ENCODE data around the gene M1AP. TPM values are rescaled to one million over a fixed set of nuclear protein-coding genes. Genes with fewer than 3 reads are reported as not detected.

M1AP gene
- total and polyA plus RNA-seq, 4 donors, result 0.77 to 1.2 (median 0.88) TPM

- H3K9me3 ChIP-seq (ENCODE audit: control insufficient read depth in 4 of 4, insufficient read depth in 3 of 4, low read length in 3 of 4), result no peaks in the 10 kb centered on the region
- no peak overlapping the region for H3K4me3 ChIP-seq
- WGBS, 2 donors, result 25 to 40% methylated on average over 7 of the region's 7 CpGs
- H3K4me1 ChIP-seq (ENCODE audit: control insufficient read depth in 5 of 5, insufficient read depth in 5 of 5, low read length in 5 of 5), result no peaks in the 10 kb centered on the region
- no peak overlapping the region for H3K27ac ChIP-seq (ENCODE audit: low read depth in 1 of 2, low read length in 1 of 2)
- ATAC-seq (ENCODE audit: insufficient read depth, low FRiP score), result no peak
- no peaks in the 10 kb centered on the region for H3K36me3 ChIP-seq (ENCODE audit: control insufficient read depth in 4 of 4, insufficient read depth in 4 of 4, low read length in 4 of 4)
- no peak overlapping the region for H3K9ac ChIP-seq (ENCODE audit: insufficient read depth in 1 of 2, low read length in 2 of 2)
- TF ChIP-seq CTCF (IDR thresholded peaks at IDR 0.05; ENCODE audit: control extremely low read depth, extremely low read depth), result no peak
- peaks cover 0 to 5% (median 2%) of the 10 kb centered on the region in 3 donors for H3K27me3 ChIP-seq (ENCODE audit: control insufficient read depth in 3 of 3, insufficient read depth in 3 of 3, low read length in 2 of 3)
- DNase-seq, result peak in 2 of 3 donors; percentile 8 to 16
These were observed 74.2 kb downstream of the M1AP start for GRCh38 chr2:74573747-74574562.

GRCh38 chr2:74572178-74572925 is 75.8 kb downstream of the M1AP start:
- ATAC-seq (ENCODE audit: insufficient read depth, low FRiP score) (no peak), DNase-seq (no peak)
- Histone ChIP-seq H3K9me3 (ENCODE audit: control insufficient read depth in 4 of 4, insufficient read depth in 3 of 4, low read length in 3 of 4) (no peaks in the 10 kb centered on the region), H3K9ac (ENCODE audit: insufficient read depth in 1 of 2, low read length in 2 of 2) (no peak overlapping the region), H3K27ac (ENCODE audit: low read depth in 1 of 2, low read length in 1 of 2) (no peak overlapping the region), H3K36me3 (ENCODE audit: control insufficient read depth in 4 of 4, insufficient read depth in 4 of 4, low read length in 4 of 4) (no peaks in the 10 kb centered on the region), H3K4me3 (no peak overlapping the region), H3K27me3 (ENCODE audit: control insufficient read depth in 3 of 3, insufficient read depth in 3 of 3, low read length in 2 of 3) (peaks cover 0 to 16% (median 2%) of the 10 kb centered on the region in 3 donors), H3K4me1 (ENCODE audit: control insufficient read depth in 5 of 5, insufficient read depth in 5 of 5, low read length in 5 of 5) (no peaks in the 10 kb centered on the region)
- 85 to 91% methylated on average over 3 of the region's 3 CpGs for WGBS, 2 donors
- TF ChIP-seq CTCF (IDR thresholded peaks at IDR 0.05; ENCODE audit: control extremely low read depth, extremely low read depth), result no peak

- DNase-seq (no peak), ATAC-seq (ENCODE audit: insufficient read depth, low FRiP score) (no peak)
- Histone ChIP-seq H3K4me1 (ENCODE audit: control insufficient read depth in 5 of 5, insufficient read depth in 5 of 5, low read length in 5 of 5) (no peaks in the 10 kb centered on the region), H3K4me3 (no peak overlapping the region), H3K36me3 (ENCODE audit: control insufficient read depth in 4 of 4, insufficient read depth in 4 of 4, low read length in 4 of 4) (no peaks in the 10 kb centered on the region), H3K27me3 (ENCODE audit: control insufficient read depth in 3 of 3, insufficient read depth in 3 of 3, low read length in 2 of 3) (peaks cover 0 to 16% (median 2%) of the 10 kb centered on the region in 3 donors), H3K9ac (ENCODE audit: insufficient read depth in 1 of 2, low read length in 2 of 2) (no peak overlapping the region), H3K27ac (ENCODE audit: low read depth in 1 of 2, low read length in 1 of 2) (no peak overlapping the region), H3K9me3 (ENCODE audit: control insufficient read depth in 4 of 4, insufficient read depth in 3 of 4, low read length in 3 of 4) (no peaks in the 10 kb centered on the region)
- TF ChIP-seq CTCF (IDR thresholded peaks at IDR 0.05; ENCODE audit: control extremely low read depth, extremely low read depth), result no peak
- 40 to 70% methylated on average over 1 of the region's 1 CpG for WGBS, 2 donors
These were observed 77.1 kb downstream of the M1AP start for GRCh38 chr2:74571058-74571457.

All from lung (tissue), 12 donors.